ENCODE measurements around the gene PAK6. TPM values are rescaled to one million over a fixed set of nuclear protein-coding genes. Genes with fewer than 3 reads are reported as not detected.

The PAK6 gene
- total RNA-seq, 1 donor from 2014 or later = 3.4 TPM

Other genes starting within 250 kb of the PAK6 start
- 254 and 635 TPM in 2 replicates for gene SRP14, start 199.9 kb upstream of the PAK6 start, total RNA-seq
- 10.8 and 27.2 TPM in 2 replicates for gene BMF, start 130.2 kb upstream of the PAK6 start, total RNA-seq
- 1.8 and 11.6 TPM in 2 replicates for gene BUB1B, start 78.0 kb upstream of the PAK6 start, total RNA-seq
- 0.05 TPM in 1 of 2 replicates, not detected in the other for gene ANKRD63, start 44.0 kb downstream of the PAK6 start, total RNA-seq
- gene PLCB2, start 68.9 kb downstream of the PAK6 start, total RNA-seq = 0.52 TPM in 1 of 2 replicates, not detected in the other
- 11.5 and 13.5 TPM in 2 replicates for gene INAFM2, start 84.6 kb downstream of the PAK6 start, total RNA-seq
- gene CCDC9B, start 101.9 kb downstream of the PAK6 start, total RNA-seq = 59.2 and 165 TPM in 2 replicates
- gene PHGR1, start 112.0 kb downstream of the PAK6 start, total RNA-seq = not detected in 2 replicates
- 0.17 and 0.25 TPM in 2 replicates for gene DISP2, start 119.2 kb downstream of the PAK6 start, total RNA-seq
- 34.2 and 58.5 TPM in 2 replicates for gene KNSTRN, start 143.7 kb downstream of the PAK6 start, total RNA-seq
- gene IVD, start 166.7 kb downstream of the PAK6 start, total RNA-seq = 37.5 and 68.8 TPM in 2 replicates
- 6.8 and 17.5 TPM in 2 replicates for gene BAHD1, start 201.9 kb downstream of the PAK6 start, total RNA-seq
- gene CHST14, start 231.9 kb downstream of the PAK6 start, total RNA-seq = 5.2 and 18.5 TPM in 2 replicates

Data from renal cortical epithelial cell (primary cell).